ENCODE measurements around the gene MTG2. TPM values are rescaled to one million over a fixed set of nuclear protein-coding genes. Genes with fewer than 3 reads are reported as not detected.

The MTG2 gene
- total and polyA plus RNA-seq, 2 of the 8 experiments (the other 6 are each of a cell fraction or from before 2014, with no cell fraction given): 14.4 to 22.8 TPM

GRCh38 chr20:62235001-62235776 lies 52.4 kb downstream of the MTG2 start:
- no peak overlapping the region for H2BK15ac ChIP-seq (ENCODE audit: low read length)
- no peak overlapping the region for H3K14ac ChIP-seq (ENCODE audit: insufficient read length)
- no peak overlapping the region for H2BK5ac ChIP-seq (ENCODE audit: low read depth, low read length)
- no peak overlapping the region for H3K9ac ChIP-seq (replicated peaks in 1 of 4; ENCODE audit: extremely low read depth in 1 of 4, low read depth in 3 of 4, low read length in 3 of 4)
- no peak overlapping the region for H3K23ac ChIP-seq (ENCODE audit: insufficient read length)
- FAIRE-seq (no peak), DNase-seq (ENCODE audit: low read depth in 1 of 2, low spot score in 2 of 2) (no peak)
- H3K27ac ChIP-seq (ENCODE audit: low read depth, low read length): no peak overlapping the region
- H4K20me1 ChIP-seq (replicated peaks in 1 of 2; ENCODE audit: control insufficient read depth in 1 of 2, insufficient read depth in 2 of 2, low read length in 2 of 2): peaks cover 2 to 3% of the 10 kb centered on the region in 2 experiments
- peaks cover 7% of the 10 kb centered on the region; the same call in 1 of the 2 replicates for H3K79me1 ChIP-seq (ENCODE audit: low read depth, low read length)
- peaks cover 5 to 13% of the 10 kb centered on the region in 2 experiments; a peak in 3 of 4 replicates for H3K79me2 ChIP-seq (ENCODE audit: control insufficient read depth in 1 of 2, insufficient read depth in 2 of 2, low read length in 2 of 2)
- H3K9me3 ChIP-seq (ENCODE audit: insufficient read depth in 2 of 2, low read depth in 1 of 2, low read length in 1 of 2): peaks cover 0 to 2% of the 10 kb centered on the region in 2 experiments; a peak in 1 of 4 replicates
- H3K4me3 ChIP-seq (ENCODE audit: extremely low read depth in 1 of 4, insufficient read depth in 2 of 4, low read depth in 3 of 4, low read length in 4 of 4): no peak overlapping the region
- no peak overlapping the region for H3K4me2 ChIP-seq (ENCODE audit: insufficient read depth in 1 of 2, low read depth in 2 of 2, low read length in 2 of 2)
- no peak overlapping the region for H3K4ac ChIP-seq (replicated peaks; ENCODE audit: insufficient read length, low read depth, low read length)
- H3K4me1 ChIP-seq (replicated peaks in 1 of 4; ENCODE audit: control insufficient read depth in 3 of 4, insufficient read depth in 4 of 4, low read length in 3 of 4): peaks cover 0 to 9% (median 6%) of the 10 kb centered on the region in 4 experiments; a peak in 5 of 7 replicates
- no peak overlapping the region for H4K5ac ChIP-seq (ENCODE audit: insufficient read length, low read depth, low read length)
- no peak overlapping the region for H2BK20ac ChIP-seq (ENCODE audit: low read length)
- WGBS, 2 experiments (ENCODE audit: extremely low coverage in 1 of 2, insufficient coverage in 1 of 2, insufficient read length in 1 of 2, insufficient replicate concordance in 2 of 2, low coverage in 1 of 2, low lambda C conversion rate in 2 of 2, missing lambda C conversion rate in 1 of 2): 89% methylated on average over 14 of the region's 16 CpGs; no CpG with 5 or more reads in 1 of the 2 experiments
- H3K36me3 ChIP-seq (ENCODE audit: control insufficient read depth in 2 of 4, insufficient read depth in 4 of 4, low read length in 3 of 4): no peaks in the 10 kb centered on the region
- no peak overlapping the region for H3K56ac ChIP-seq (replicated peaks; ENCODE audit: insufficient read length, low read depth, low read length)
- CTCF ChIA-PET (ENCODE audit: partially characterized antibody): interaction anchor here (0.6 to 1.8 kb wide), 4 partner anchors 10 to 122 kb away, joined by 3 to 7 read pairs (median 4); no protein-coding TSS in a partner anchor
- 0 out of 2 replicates have a peak overlapping the region, but pooled peaks have one; percentile 17 for H2BK12ac ChIP-seq (ENCODE audit: low read depth, low read length)
- no peak overlapping the region for H4K8ac ChIP-seq (ENCODE audit: extremely low read depth, insufficient read depth, low read length)
- no peak overlapping the region for H4K91ac ChIP-seq (replicated peaks; ENCODE audit: insufficient read length, low read length)
- no peak overlapping the region for H2AK5ac ChIP-seq (ENCODE audit: low read depth, low read length)
- no peak overlapping the region for H2AFZ ChIP-seq (ENCODE audit: low read length)
- H3K18ac ChIP-seq (ENCODE audit: extremely low read depth, low read length): no peak overlapping the region
- H3K23me2 ChIP-seq (ENCODE audit: low read depth, low read length): peaks cover 4% of the 10 kb centered on the region
- no peak overlapping the region for H2BK120ac ChIP-seq (replicated peaks; ENCODE audit: low read depth, low read length)
- POLR2A ChIA-PET (ENCODE audit: partially characterized antibody): no interaction called here
- H3K27me3 ChIP-seq (replicated peaks in 1 of 4; ENCODE audit: control insufficient read depth in 3 of 4, extremely low read depth in 1 of 4, insufficient read depth in 3 of 4, low read length in 3 of 4): 0 out of 7 replicates have a peak, but pooled peaks cover 0 to 3% (median 0%) of the 10 kb centered on the region in 4 experiments
- TF ChIP-seq BCL11A (IDR thresholded peaks at IDR 0.05; ENCODE audit: low read depth in 2 of 2, low read length in 2 of 2): no peak
- TF ChIP-seq SUZ12 (IDR thresholded peaks at IDR 0.05; ENCODE audit: low read length): no peak
- TF ChIP-seq MAFK (IDR thresholded peaks at IDR 0.05; ENCODE audit: low read depth, low read length): no peak
- TF ChIP-seq ZNF274 (IDR thresholded peaks at IDR 0.05; ENCODE audit: borderline replicate concordance, extremely low read depth, low read length): no peak
- no peak for TF ChIP-seq TEAD4 (IDR thresholded peaks at IDR 0.05; ENCODE audit: low read depth, low read length)
- TF ChIP-seq KDM5A (IDR thresholded peaks at IDR 0.05; ENCODE audit: low read length): no peak
- TF ChIP-seq SIN3A (conservative IDR thresholded peaks at IDR 0.05 in 1 of 2, IDR thresholded peaks at IDR 0.05 in 1 of 2; ENCODE audit: low read depth in 1 of 2, low read length in 2 of 2): no peak
- TF ChIP-seq JUND (IDR thresholded peaks at IDR 0.05; ENCODE audit: low read length): no peak
- no peak for TF ChIP-seq MAX (IDR thresholded peaks at IDR 0.05)
- no peak for TF ChIP-seq EGR1 (IDR thresholded peaks at IDR 0.05; ENCODE audit: borderline replicate concordance, low read depth, low read length)
- no peak for TF ChIP-seq EP300 (IDR thresholded peaks at IDR 0.05; ENCODE audit: borderline replicate concordance in 1 of 2, low read depth in 2 of 2, low read length in 2 of 2)
